T1000 (cell line): ENCODE data around the gene NOL12.
"Not testable (repeated sequence)": the region's sequence is repeated elsewhere in the genome, so short reads cannot be mapped to it uniquely, and the experiment has no call there.

Experiments used
- DNase-seq: peaks from one replicate; lab custom pipeline; 2025; ENCODE audit warnings: mixed read lengths; lab: John Stamatoyannopoulos, UW

The NOL12 gene

GRCh38 chr22:37686002-37686982 lies at the start of gene NOL12:
NOL12 (plus strand) TSS chr22:37686343; CDS start chr22:37686393, 50 bp downstream.
- DNase-seq = peak; percentile 77

GRCh38 chr22:37636949-37637273 lies 49.2 kb upstream of the NOL12 start:
- no peak for DNase-seq

GRCh38 chr22:37638391-37639069 lies 47.6 kb upstream of the NOL12 start:
- no peak for DNase-seq

GRCh38 chr22:37639070-37639760 lies 46.9 kb upstream of the NOL12 start, which contains the start of gene SH3BP1:
SH3BP1 (plus strand) TSS chr22:37639669; CDS start chr22:37639788, 119 bp downstream.
- peak; percentile 21 for DNase-seq

- DNase-seq = no peak
These were observed 46.2 kb upstream of the NOL12 start for GRCh38 chr22:37639771-37640590.

- DNase-seq = no peak
These were observed 45.3 kb upstream of the NOL12 start for GRCh38 chr22:37640591-37641560.

- DNase-seq = no peak
These were observed 44.6 kb upstream of the NOL12 start for GRCh38 chr22:37641561-37641949.

- peak; percentile 75 for DNase-seq
These were observed 42.8 kb upstream of the NOL12 start for GRCh38 chr22:37643225-37643847.

- no peak for DNase-seq
These were observed 38.8 kb upstream of the NOL12 start for GRCh38 chr22:37647317-37647716.

- DNase-seq = no peak
These were observed 38.2 kb upstream of the NOL12 start for GRCh38 chr22:37647928-37648327.

- no peak for DNase-seq
These were observed 35.5 kb upstream of the NOL12 start for GRCh38 chr22:37650463-37651136.

- no peak for DNase-seq
These were observed 31.4 kb upstream of the NOL12 start for GRCh38 chr22:37654563-37655251.

GRCh38 chr22:37655252-37655563 lies 30.9 kb upstream of the NOL12 start:
- no peak for DNase-seq

- not testable (repeated sequence) for DNase-seq
These were observed 29.6 kb upstream of the NOL12 start for GRCh38 chr22:37656583-37656982.

- DNase-seq = no peak
These were observed 28.5 kb upstream of the NOL12 start for GRCh38 chr22:37657590-37658132.

- peak; percentile 98 for DNase-seq
These were observed 27.7 kb upstream of the NOL12 start, which contains the start of gene PDXP for GRCh38 chr22:37658133-37659065. PDXP (plus strand) TSS chr22:37658723; CDS start chr22:37658783, 60 bp downstream.
